Fibroblast of skin of left quadriceps (primary cell): ENCODE results near the gene EBP.
"Not testable (repeated sequence)": the region's sequence is repeated elsewhere in the genome, so short reads cannot be mapped to it uniquely, and the experiment has no call there.

Experiments
- DNase-seq, 2 experiments: peaks; one replicate each; pipeline ENCODE4 v3.0.0-alpha.2; 2013; ENCODE audit warnings: low read depth in 2 of 2

Gene EBP

GRCh38 chrX:48493890-48494364 is 27.7 kb upstream of the EBP start:
- no peak for DNase-seq

GRCh38 chrX:48496660-48497059 is 24.9 kb upstream of the EBP start:
- DNase-seq = no peak

GRCh38 chrX:48497871-48498270 is 23.7 kb upstream of the EBP start:
- DNase-seq = no peak

GRCh38 chrX:48498374-48498809 is 23.2 kb upstream of the EBP start:
- no peak for DNase-seq

GRCh38 chrX:48504261-48504660 is 17.3 kb upstream of the EBP start:
- DNase-seq = no peak

GRCh38 chrX:48505481-48505880 is 16.1 kb upstream of the EBP start:
- DNase-seq = no peak

- no peak for DNase-seq
Observed at GRCh38 chrX:48507246-48507645, 14.4 kb upstream of the EBP start.

- DNase-seq = peak in 1 of 2 experiments; percentile 27
Observed at GRCh38 chrX:48508400-48509244, 13.0 kb upstream of the EBP start, which contains the start of gene PORCN. TSS of gene PORCN (plus strand) at chrX:48508992. CDS start at chrX:48509821, 829 bp downstream.

- DNase-seq = no peak
Observed at GRCh38 chrX:48509245-48509590, 12.4 kb upstream of the EBP start.

GRCh38 chrX:48509619-48510018 is 12.0 kb upstream of the EBP start:
- no peak for DNase-seq

GRCh38 chrX:48511560-48511959 is 10.0 kb upstream of the EBP start:
- DNase-seq = no peak

- no peak for DNase-seq
Observed at GRCh38 chrX:48512371-48512935, 9.2 kb upstream of the EBP start.

- no peak for DNase-seq
Observed at GRCh38 chrX:48513670-48514069, 7.9 kb upstream of the EBP start.

GRCh38 chrX:48514126-48514806 is 7.3 kb upstream of the EBP start:
- no peak for DNase-seq

GRCh38 chrX:48514868-48515460 is 6.6 kb upstream of the EBP start:
- no peak for DNase-seq

- no peak for DNase-seq
Observed at GRCh38 chrX:48515842-48516241, 5.8 kb upstream of the EBP start.

GRCh38 chrX:48516285-48516684 is 5.3 kb upstream of the EBP start:
- DNase-seq = no peak

GRCh38 chrX:48516987-48517386 is 4.6 kb upstream of the EBP start:
- DNase-seq = no peak

GRCh38 chrX:48519481-48519880 is 2.1 kb upstream of the EBP start:
- DNase-seq = not testable (repeated sequence)

- DNase-seq = no peak
Observed at GRCh38 chrX:48520455-48520854, 1.2 kb upstream of the EBP start.

GRCh38 chrX:48520976-48521352 is 644 bp upstream of the EBP start:
- no peak for DNase-seq

- DNase-seq = no peak
Observed at GRCh38 chrX:48522291-48522690, 683 bp downstream of the EBP start.
